HepG2 (cell line): Measurements from ENCODE around the gene LRRC15. TPM values are rescaled to one million over a fixed set of nuclear protein-coding genes. Genes with fewer than 3 reads are reported as not detected.

Experiments
- ARID3A ChIP-seq: IDR thresholded peaks from 2 replicates; pipeline ENCODE4 v1.6.1; 2012; ENCODE audit warnings: low read depth, low read length, improper control_type of control experiment
- ATAD3A ChIP-seq: sonication (generic); formaldehyde crosslinking; IDR thresholded peaks from 2 replicates; pipeline ENCODE4 v1.4.0; 2020; ENCODE audit warnings: missing genetic modification reagents
- CEBPB ChIP-seq: IDR thresholded peaks from 2 replicates; pipeline ENCODE4 v1.6.1; 2011; ENCODE audit warnings: low read depth, low read length, improper control_type of control experiment, borderline replicate concordance
- HMGXB3 ChIP-seq: sonication (generic); formaldehyde crosslinking; IDR thresholded peaks from 2 replicates; pipeline ENCODE4 v1.4.0; 2020; ENCODE audit warnings: missing genetic modification reagents, borderline replicate concordance
- IRF2 ChIP-seq: IDR thresholded peaks from 2 replicates; pipeline ENCODE4 v1.6.1; 2018; ENCODE audit warnings: missing genetic modification reagents, missing compliant biosample characterization
- NFAT5 ChIP-seq: sonication (generic); formaldehyde crosslinking; IDR thresholded peaks from 2 replicates; pipeline ENCODE4 v1.4.0; 2020; ENCODE audit warnings: missing genetic modification reagents
- SOX13 ChIP-seq, 3 experiments: fragments of 450-650 bp in 1 of 3; sonication (generic) in 1 of 3; formaldehyde crosslinking in 1 of 3; IDR thresholded peaks in 2 of 3; conservative IDR thresholded peaks in 1 of 3; 2 replicates each; pipeline versions ENCODE4 v1.5.0 to v1.6.1; 2016 to 2020; ENCODE audit warnings: antibody characterized with exemption in 1 of 3, mild to moderate bottlenecking in 1 of 3, missing compliant biosample characterization in 1 of 3, missing genetic modification reagents in 1 of 3, moderate library complexity in 1 of 3
- TRIM24 ChIP-seq: sonication (generic); formaldehyde crosslinking; IDR thresholded peaks from 2 replicates; pipeline ENCODE4 v1.8.0; 2022; ENCODE audit warnings: mild to moderate bottlenecking, missing genetic modification reagents
- ZBTB44 ChIP-seq: sonication (generic); formaldehyde crosslinking; IDR thresholded peaks from 2 replicates; pipeline ENCODE4 v1.4.0; 2020; ENCODE audit warnings: missing genetic modification reagents
- ZFP82 ChIP-seq: sonication (generic); formaldehyde crosslinking; IDR thresholded peaks from 2 replicates; pipeline ENCODE4 v1.5.1; 2020; ENCODE audit warnings: mild to moderate bottlenecking, missing genetic modification reagents, borderline replicate concordance
- ZNF354B ChIP-seq: sonication (generic); formaldehyde crosslinking; IDR thresholded peaks from 2 replicates; pipeline ENCODE4 v1.8.0; 2022; ENCODE audit warnings: mild to moderate bottlenecking, missing genetic modification reagents
- ZNF382 ChIP-seq: sonication (generic); formaldehyde crosslinking; IDR thresholded peaks from 2 replicates; pipeline ENCODE4 v1.5.0; 2020; ENCODE audit warnings: missing genetic modification reagents, mild to moderate bottlenecking, borderline replicate concordance
- ZSCAN9 ChIP-seq: IDR thresholded peaks from 2 replicates; pipeline ENCODE4 v1.6.1; 2016; ENCODE audit warnings: borderline replicate concordance
- polyA plus RNA-seq, 8 experiments: library from polyadenylated mRNA; depleted of rRNA in 3 of 8; stranded (reverse) in 7 of 8; unstranded in 1 of 8; fragments of >200 nt; fragmentation: Illumina TruSeq in 4 of 8; extraction: Trizol in 4 of 8; gene quantifications; 2 replicates each; pipeline versions ENCODE4 v1.2.1 to v1.2.3, GENCODE V29; 2011 to 2016; ENCODE audit warnings: low read depth in 4 of 8, missing spikeins in 1 of 8, mixed read lengths in 1 of 8; ENCODE audit not compliant: insufficient read depth in 1 of 8
- total RNA-seq, 5 experiments: library from RNA; depleted of rRNA; stranded (reverse); fragments of >200 nt; fragmentation: Illumina TruSeq; extraction: Trizol; gene quantifications; 2 replicates each; pipeline ENCODE4 v1.2.3, GENCODE V29; 2016; ENCODE audit warnings: low read depth in 1 of 5

LRRC15 gene
- total and polyA plus RNA-seq, 2 of the 13 experiments (the other 11 are each of a cell fraction or from before 2014, with no cell fraction given): not detected

- TF ChIP-seq TRIM24 (CRISPR knock-in tag) (no peak), HMGXB3 (CRISPR knock-in tag) (no peak; the same call in 1 of the 2 replicates), ZFP82 (CRISPR knock-in tag) (no peak; the same call in 1 of the 2 replicates), NFAT5 (CRISPR knock-in tag) (peak; percentile 94), ZBTB44 (CRISPR knock-in tag) (peak; percentile 79; the same call in 1 of the 2 replicates), SOX13 (IDR thresholded peaks at IDR 0.05) (no peak), SOX13 (CRISPR knock-in tag; conservative IDR thresholded peaks at IDR 0.05 in 1 of 2, IDR thresholded peaks at IDR 0.05 in 1 of 2) (peak in 1 of 2 experiments; percentile 49; a peak in 1 of 4 replicates), ZSCAN9 (peak; percentile 59; the same call in 1 of the 2 replicates), ATAD3A (0 out of 2 replicates have a peak, but pooled peaks have one; percentile 57), ZNF382 (CRISPR knock-in tag) (no peak), ZNF354B (no peak), IRF2 (CRISPR knock-in tag) (0 out of 2 replicates have a peak, but pooled peaks have one; percentile 20), CEBPB (peak; percentile 35; the same call in 1 of the 2 replicates), ARID3A (no peak)
These were observed 36.1 kb downstream of the LRRC15 start (continued) for GRCh38 chr3:194333212-194333980.
